GM12873 (cell line): ENCODE measurements around the gene NXN.

Experiments used
- CTCF ChIP-seq: IDR thresholded peaks from 2 replicates; pipeline ENCODE4 v1.5.1; 2012; ENCODE audit warnings: low read depth, mild to moderate bottlenecking, moderate library complexity, low read length, control low read depth; ENCODE audit not compliant: insufficient read depth; ENCODE audit errors: missing control alignments

Gene NXN

GRCh38 chr17:800446-801242 lies 178.9 kb downstream of the NXN start:
- TF ChIP-seq CTCF: no peak

DNA sequence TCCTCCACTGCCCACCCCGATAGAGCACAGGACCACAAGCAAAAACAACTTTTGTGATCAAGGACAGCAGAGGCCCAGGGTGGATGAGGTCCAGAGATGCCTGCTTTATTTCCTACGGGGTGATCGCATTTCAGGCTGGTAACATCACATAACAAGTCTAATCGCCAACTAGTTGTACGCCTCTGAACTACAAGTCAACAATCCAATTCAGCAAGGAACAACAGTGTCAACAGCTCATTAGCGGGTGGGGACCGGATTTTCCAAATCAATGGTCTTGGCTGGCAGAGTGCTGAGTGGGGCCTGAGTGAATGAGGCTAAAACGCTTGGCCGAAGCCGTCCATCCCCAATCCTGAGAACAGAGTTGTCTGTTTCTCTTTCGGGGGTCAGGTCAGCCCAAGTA lies 180.3 kb downstream of the NXN start:
- TF ChIP-seq CTCF: no peak

- no peak for TF ChIP-seq CTCF
These were observed 181.3 kb downstream of the NXN start for GRCh38 chr17:798246-798645.

DNA sequence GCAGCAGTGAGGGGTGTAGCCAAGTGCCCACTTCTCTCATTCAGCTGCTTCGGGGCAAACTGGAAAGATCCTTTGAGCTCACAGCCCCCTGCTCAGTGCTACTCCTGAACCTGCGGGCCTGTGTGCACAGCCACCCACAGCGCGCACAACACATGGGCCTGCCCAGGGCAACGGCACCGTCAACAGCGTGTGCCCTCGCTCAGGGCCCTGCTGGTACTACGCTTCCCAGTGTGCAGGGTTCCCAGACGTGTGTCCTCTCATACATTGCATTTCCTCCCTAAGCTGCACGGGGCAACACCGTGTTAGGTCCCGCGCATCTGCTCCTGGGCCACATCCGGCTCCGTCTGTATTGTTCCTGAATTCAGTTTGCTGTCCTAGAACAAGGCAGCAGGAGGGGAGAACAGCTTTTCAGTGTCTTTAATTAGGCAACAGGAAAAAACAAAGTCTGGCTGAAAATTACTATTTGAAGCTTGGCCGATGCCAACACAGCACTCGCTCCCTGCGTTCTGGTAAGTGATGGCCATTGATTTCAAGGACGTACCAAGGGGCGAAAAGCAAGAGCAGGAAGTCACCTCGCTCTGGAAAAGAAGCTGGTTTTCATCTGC lies 182.2 kb downstream of the NXN start:
- TF ChIP-seq CTCF: no peak

DNA sequence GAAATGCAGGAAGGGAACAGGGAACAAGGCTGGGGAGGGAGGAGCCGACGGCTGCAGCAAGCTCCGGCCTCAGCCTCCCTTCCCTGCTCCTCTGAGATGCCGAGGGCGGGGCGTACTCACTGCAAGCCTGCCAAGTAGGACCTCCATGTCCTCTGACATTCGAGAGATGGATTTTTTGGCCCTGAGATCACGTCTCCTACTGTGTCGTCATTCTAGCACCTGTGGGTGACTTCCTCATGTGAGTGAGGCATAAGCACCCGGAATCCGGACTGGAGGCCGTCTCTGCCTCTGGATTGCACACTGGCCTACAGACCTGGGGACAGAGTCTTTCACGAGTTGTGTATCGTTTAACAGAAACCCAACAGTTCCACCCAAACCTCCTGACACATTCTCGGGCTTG lies 183.0 kb downstream of the NXN start:
- TF ChIP-seq CTCF: no peak

DNA sequence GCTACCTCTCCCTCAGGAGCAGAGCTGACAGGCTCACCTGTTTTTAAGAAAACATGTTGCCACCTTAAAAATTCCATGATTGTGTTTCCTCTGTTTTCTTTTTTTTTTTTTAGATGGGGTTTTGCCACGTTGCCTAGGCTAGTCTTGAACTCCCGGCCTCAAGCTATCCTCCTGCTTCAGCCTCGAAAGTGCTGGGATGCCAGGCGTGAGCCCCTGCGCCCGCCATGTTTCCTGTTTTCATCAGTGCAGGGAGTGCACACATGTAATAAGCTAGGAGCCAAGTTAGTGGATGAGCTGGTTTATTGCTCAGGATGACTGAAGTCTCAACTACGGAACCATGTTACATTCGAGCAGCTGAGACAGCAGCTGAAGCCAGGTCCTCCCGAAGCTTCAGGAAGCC lies 183.9 kb downstream of the NXN start:
- no peak for TF ChIP-seq CTCF

GRCh38 chr17:795276-795675 lies 184.3 kb downstream of the NXN start:
- no peak for TF ChIP-seq CTCF
